Right lobe of liver (tissue), 6 donors: Measurements from ENCODE around the gene TTLL4. TPM values are rescaled to one million over a fixed set of nuclear protein-coding genes. Genes with fewer than 3 reads are reported as not detected.

ENCODE experiments used
- ATAC-seq, 4 donors: fragments of 200-7000 bp; cut with Tn5 transposase; one replicate each; pipeline ENCODE4 v1.9.1; 2020; ENCODE audit warnings: mild to moderate bottlenecking in 4 of 4, moderate library complexity in 4 of 4
- DNase-seq, 3 donors: peaks; one replicate each; pipeline ENCODE4 v3.0.0-alpha.2; 2020
- H3K27ac ChIP-seq, 3 donors: fragments of 200-600 bp; one replicate each; pipeline ENCODE4 v1.8.0; 2022
- H3K27me3 ChIP-seq, 2 donors: fragments of 200-600 bp; one replicate each; pipeline ENCODE4 v1.8.0; 2022
- H3K36me3 ChIP-seq, 4 donors: fragments of 200-600 bp; sonication (generic) in 1 of 4; one replicate each; pipeline versions ENCODE4 v1.5.1 to v1.8.0; 2017 to 2022; ENCODE audit warnings: control low read depth in 1 of 4
- H3K4me1 ChIP-seq, 4 donors: fragments of 200-600 bp; sonication (generic) in 1 of 4; one replicate each; pipeline versions ENCODE4 v1.5.1 to v1.8.0; 2017 to 2022; ENCODE audit warnings: control low read depth in 1 of 4
- H3K4me3 ChIP-seq, 3 donors: fragments of 200-600 bp; one replicate each; pipeline ENCODE4 v1.8.0; 2022
- H3K9me3 ChIP-seq, 4 donors: fragments of 200-600 bp; sonication (generic) in 1 of 4; one replicate each; pipeline versions ENCODE4 v1.5.1 to v1.8.0; 2017 to 2022; ENCODE audit warnings: control low read depth in 1 of 4
- POLR2A ChIP-seq: fragments of 450-650 bp; IDR thresholded peaks from one replicate; pipeline ENCODE4 v1.6.1; 2017; ENCODE audit warnings: antibody characterized with exemption, mild to moderate bottlenecking
- WGBS: methylation state at CpG from one replicate; pipeline ENCODE4 v1.1.6; 2018; ENCODE audit warnings: low coverage, low lambda C conversion rate; ENCODE audit not compliant: insufficient coverage; ENCODE audit errors: missing lambda C conversion rate; 5-methylcytosine and 5-hydroxymethylcytosine counted together
- intact Hi-C, 2 donors: fragments of 100-400 bp; cut with DNase I; formaldehyde crosslinking; loops; one replicate each; pipeline versions ENCODE4 v1.11.2 to v1.14.1; 2022
- long read RNA-seq: library from polyadenylated mRNA; unstranded; transcript quantifications from one replicate; pipeline ENCODE4 v2.0.0, GENCODE V29; 2019
- total RNA-seq, 6 experiments: library from RNA; depleted of rRNA in 2 of 6; stranded (reverse); fragments of >200 nt in 2 of 6; fragmentation: NEBNext Ultra II Directional in 3 of 6; extraction: Animal tissue kit (Norgen Biotek cat#: 25700) in 3 of 6; gene quantifications; one replicate each; pipeline versions ENCODE4 v1.1.0 to v1.2.4, GENCODE V29; 2016 to 2023
- TF ChIP-seq, protein P1 (sequence below), 4 donors: fragments of 200-600 bp in 3 of 4; fragments of 450-650 bp in 1 of 4; IDR thresholded peaks; one replicate each; pipeline versions ENCODE4 v1.5.1 to v1.8.0; 2016 to 2022; ENCODE audit warnings: antibody characterized with exemption in 4 of 4, mild to moderate bottlenecking in 2 of 4
- donor health status: DM: no; HTN: yes; CAD: no.
- donor health status: DM: no; HTN: no; CAD: no.
- donor health status: DM: no; HTN: no; CAD: no.
- donor health status: DM: no; HTN: yes; CAD: no.
- donor health status: DM: no; HTN: yes; CAD: no.

TTLL4 gene, protein sequence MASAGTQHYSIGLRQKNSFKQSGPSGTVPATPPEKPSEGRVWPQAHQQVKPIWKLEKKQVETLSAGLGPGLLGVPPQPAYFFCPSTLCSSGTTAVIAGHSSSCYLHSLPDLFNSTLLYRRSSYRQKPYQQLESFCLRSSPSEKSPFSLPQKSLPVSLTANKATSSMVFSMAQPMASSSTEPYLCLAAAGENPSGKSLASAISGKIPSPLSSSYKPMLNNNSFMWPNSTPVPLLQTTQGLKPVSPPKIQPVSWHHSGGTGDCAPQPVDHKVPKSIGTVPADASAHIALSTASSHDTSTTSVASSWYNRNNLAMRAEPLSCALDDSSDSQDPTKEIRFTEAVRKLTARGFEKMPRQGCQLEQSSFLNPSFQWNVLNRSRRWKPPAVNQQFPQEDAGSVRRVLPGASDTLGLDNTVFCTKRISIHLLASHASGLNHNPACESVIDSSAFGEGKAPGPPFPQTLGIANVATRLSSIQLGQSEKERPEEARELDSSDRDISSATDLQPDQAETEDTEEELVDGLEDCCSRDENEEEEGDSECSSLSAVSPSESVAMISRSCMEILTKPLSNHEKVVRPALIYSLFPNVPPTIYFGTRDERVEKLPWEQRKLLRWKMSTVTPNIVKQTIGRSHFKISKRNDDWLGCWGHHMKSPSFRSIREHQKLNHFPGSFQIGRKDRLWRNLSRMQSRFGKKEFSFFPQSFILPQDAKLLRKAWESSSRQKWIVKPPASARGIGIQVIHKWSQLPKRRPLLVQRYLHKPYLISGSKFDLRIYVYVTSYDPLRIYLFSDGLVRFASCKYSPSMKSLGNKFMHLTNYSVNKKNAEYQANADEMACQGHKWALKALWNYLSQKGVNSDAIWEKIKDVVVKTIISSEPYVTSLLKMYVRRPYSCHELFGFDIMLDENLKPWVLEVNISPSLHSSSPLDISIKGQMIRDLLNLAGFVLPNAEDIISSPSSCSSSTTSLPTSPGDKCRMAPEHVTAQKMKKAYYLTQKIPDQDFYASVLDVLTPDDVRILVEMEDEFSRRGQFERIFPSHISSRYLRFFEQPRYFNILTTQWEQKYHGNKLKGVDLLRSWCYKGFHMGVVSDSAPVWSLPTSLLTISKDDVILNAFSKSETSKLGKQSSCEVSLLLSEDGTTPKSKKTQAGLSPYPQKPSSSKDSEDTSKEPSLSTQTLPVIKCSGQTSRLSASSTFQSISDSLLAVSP
- 10 to 100 TPM in 4 of 6 experiments, 1 to 10 TPM in 2; 8.2 to 14.8 (median 11.6) TPM for total RNA-seq
- long read RNA-seq, result 0 reads

DNA sequence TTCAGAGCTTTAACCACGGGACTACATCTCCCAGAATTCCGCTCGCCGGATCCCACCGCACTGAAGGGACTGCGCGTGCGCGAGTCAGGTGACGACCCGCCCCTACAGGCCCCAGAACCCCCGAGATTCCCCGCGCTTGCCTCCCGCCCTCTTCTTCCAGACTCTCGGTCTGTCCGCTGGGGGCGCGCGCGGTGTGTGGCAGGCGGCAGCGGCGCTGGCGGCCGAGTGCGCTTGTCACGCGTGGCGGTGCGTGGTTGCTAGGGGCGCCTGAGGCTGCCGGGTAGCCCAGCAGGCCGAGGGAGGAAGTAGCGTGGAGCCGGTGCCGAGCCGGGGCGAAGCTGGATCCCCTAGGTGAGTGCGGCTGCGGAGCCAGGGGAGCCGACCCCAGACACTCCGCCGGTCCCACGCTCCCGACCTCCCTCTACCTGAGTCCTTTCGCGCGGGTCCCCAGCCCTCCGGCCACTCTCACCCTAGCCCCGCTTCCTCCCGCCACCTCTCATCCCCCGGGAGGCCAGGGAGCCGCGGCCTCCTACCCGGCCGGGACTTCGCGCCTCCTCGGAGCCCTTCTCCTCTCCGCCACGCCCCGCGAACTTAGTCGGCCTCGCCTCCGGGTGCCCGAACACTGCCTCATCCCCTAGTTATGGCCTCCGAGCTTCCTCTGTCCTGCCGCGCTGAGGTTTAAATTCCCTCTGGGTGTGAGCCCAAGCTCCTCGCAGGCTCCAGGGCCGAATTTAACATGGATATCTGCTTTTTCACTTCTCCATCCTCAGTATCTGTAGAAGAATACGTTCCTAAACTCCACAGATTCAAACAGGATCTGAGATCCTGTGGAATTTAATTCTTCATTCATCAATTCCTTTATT lies at the start of gene TTLL4:
Gene TTLL4, plus strand, starts transcription at position 149 of the 863 bp plus-strand sequence. CDS start 26,842 bp downstream, outside the sequence.
- no peaks in the 10 kb centered on the region for H3K9me3 ChIP-seq
- TF ChIP-seq, protein P1, sequence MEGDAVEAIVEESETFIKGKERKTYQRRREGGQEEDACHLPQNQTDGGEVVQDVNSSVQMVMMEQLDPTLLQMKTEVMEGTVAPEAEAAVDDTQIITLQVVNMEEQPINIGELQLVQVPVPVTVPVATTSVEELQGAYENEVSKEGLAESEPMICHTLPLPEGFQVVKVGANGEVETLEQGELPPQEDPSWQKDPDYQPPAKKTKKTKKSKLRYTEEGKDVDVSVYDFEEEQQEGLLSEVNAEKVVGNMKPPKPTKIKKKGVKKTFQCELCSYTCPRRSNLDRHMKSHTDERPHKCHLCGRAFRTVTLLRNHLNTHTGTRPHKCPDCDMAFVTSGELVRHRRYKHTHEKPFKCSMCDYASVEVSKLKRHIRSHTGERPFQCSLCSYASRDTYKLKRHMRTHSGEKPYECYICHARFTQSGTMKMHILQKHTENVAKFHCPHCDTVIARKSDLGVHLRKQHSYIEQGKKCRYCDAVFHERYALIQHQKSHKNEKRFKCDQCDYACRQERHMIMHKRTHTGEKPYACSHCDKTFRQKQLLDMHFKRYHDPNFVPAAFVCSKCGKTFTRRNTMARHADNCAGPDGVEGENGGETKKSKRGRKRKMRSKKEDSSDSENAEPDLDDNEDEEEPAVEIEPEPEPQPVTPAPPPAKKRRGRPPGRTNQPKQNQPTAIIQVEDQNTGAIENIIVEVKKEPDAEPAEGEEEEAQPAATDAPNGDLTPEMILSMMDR (IDR thresholded peaks at IDR 0.05), result peak; percentile 89 to 94 (median 90)
- peak; percentile 70 for TF ChIP-seq POLR2A
- H3K36me3 ChIP-seq, result peaks cover 0 to 2% (median 0%) of the 10 kb centered on the region in 4 donors
- DNase-seq, result peak; percentile 99
- peaks cover 0 to 8% (median 0%) of the 10 kb centered on the region in 4 donors for H3K4me1 ChIP-seq
- H3K27ac ChIP-seq, result peak within 1 kb of the TSS; percentile 73 to 92 (median 86)
- H3K4me3 ChIP-seq, result peak within 1 kb of the TSS; percentile 82 to 91 (median 89)
- intact Hi-C loops, result loop anchor here in 1 of 2 donors (10.0 kb wide), 1 partner anchor 124 kb away; the partner anchor contains the start of gene PRKAG3
- WGBS, result 0% methylated on average over 27 of the region's 74 CpGs
- H3K27me3 ChIP-seq, result no peaks in the 10 kb centered on the region
- ATAC-seq, result peak; percentile 98 to 99 (median 99)

DNA sequence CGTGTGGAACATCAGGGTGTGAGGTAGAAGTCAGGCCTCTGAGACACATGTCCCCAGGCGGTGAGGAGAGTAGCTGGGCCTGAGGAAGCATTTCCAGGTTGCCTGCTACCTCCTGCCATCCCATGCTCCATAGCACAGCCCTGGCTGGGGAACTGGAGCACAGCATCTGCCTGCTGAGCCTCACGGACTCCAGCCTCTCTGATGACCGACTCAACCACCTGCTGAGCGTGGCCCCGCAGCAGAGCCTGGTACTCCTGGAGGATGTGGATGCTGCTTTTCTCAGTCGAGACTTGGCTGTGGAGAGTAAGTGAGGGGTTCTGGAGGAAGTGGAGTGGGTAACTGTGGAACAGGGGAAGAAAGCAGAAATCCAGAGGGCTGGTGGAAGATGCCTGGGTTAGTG lies 48.3 kb upstream of the TTLL4 start:
- intact Hi-C loops, result no loop called here
- no peak for TF ChIP-seq POLR2A
- TF ChIP-seq, protein P1 (IDR thresholded peaks at IDR 0.05), result no peak
- DNase-seq, result no peak
- 80% methylated on average over 2 of the region's 7 CpGs for WGBS
- Histone ChIP-seq H3K36me3 (peaks cover 0 to 51% (median 18%) of the 10 kb centered on the region in 4 donors), H3K27ac (no peak overlapping the region), H3K4me1 (peaks cover 0 to 18% (median 3%) of the 10 kb centered on the region in 4 donors), H3K4me3 (no peak overlapping the region), H3K9me3 (no peaks in the 10 kb centered on the region), H3K27me3 (no peaks in the 10 kb centered on the region)
- ATAC-seq, result no peak

DNA sequence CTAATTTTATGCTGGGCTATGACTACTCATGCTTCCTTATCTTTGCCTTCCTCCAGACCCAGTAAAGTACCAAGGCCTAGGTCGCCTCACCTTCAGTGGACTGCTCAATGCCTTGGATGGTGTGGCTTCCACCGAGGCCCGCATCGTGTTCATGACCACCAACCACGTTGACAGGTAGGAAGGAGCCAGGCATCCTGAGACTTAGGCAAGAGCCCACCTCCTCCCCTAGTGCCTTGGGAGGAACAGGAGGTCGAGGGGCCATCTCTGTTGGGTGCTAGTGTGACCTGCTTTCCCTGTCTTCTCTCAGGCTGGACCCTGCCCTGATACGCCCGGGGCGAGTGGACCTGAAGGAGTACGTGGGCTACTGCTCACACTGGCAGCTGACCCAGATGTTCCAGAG lies 47.8 kb upstream of the TTLL4 start:
- TF ChIP-seq, protein P1 (IDR thresholded peaks at IDR 0.05), result no peak
- TF ChIP-seq POLR2A, result no peak
- Histone ChIP-seq H3K27me3 (no peaks in the 10 kb centered on the region), H3K4me1 (peaks cover 0 to 17% (median 3%) of the 10 kb centered on the region in 4 donors), H3K36me3 (peaks cover 0 to 52% (median 20%) of the 10 kb centered on the region in 4 donors), H3K4me3 (no peak overlapping the region), H3K27ac (no peak overlapping the region), H3K9me3 (no peaks in the 10 kb centered on the region)
- ATAC-seq (no peak), DNase-seq (no peak)
- WGBS, result 67% methylated on average over 1 of the region's 10 CpGs
- intact Hi-C loops, result no loop called here
